HAP-1 (cell line): ENCODE measurements around the gene NDUFS6.

Experiments
- DNase-seq, 2 experiments: peaks; one replicate each; pipeline ENCODE4 v3.0.0-alpha.2; 2016 to 2020; ENCODE audit warnings: low spot score in 2 of 2
- H3K27me3 ChIP-seq: fragments of 250-450 bp; sonication (Bioruptor Pico); 2 replicates; pipeline ENCODE4 v1.5.1; 2020; ENCODE audit warnings: low read depth, mild to moderate bottlenecking, moderate library complexity
- H3K36me3 ChIP-seq: fragments of 250-450 bp; sonication (Bioruptor Pico); replicated peaks from 2 replicates; pipeline ENCODE4 v1.5.1; 2020; ENCODE audit warnings: mild to moderate bottlenecking
- H3K4me1 ChIP-seq: fragments of 250-450 bp; sonication (Bioruptor Pico); 2 replicates; pipeline ENCODE4 v1.5.1; 2020; ENCODE audit warnings: mild to moderate bottlenecking
- H3K4me3 ChIP-seq: fragments of 250-450 bp; sonication (Bioruptor Pico); 2 replicates; pipeline ENCODE4 v1.5.1; 2020; ENCODE audit warnings: mild to moderate bottlenecking, moderate library complexity
- H3K9me3 ChIP-seq: fragments of 250-450 bp; sonication (Bioruptor Pico); 2 replicates; pipeline ENCODE4 v1.5.1; 2020; ENCODE audit warnings: mild to moderate bottlenecking, moderate library complexity
- in situ Hi-C: fragments of 300-500 bp; cut with MboI; formaldehyde crosslinking; loops from 3 replicates; pipeline ENCODE4 v1.14.3; 2020; ENCODE audit warnings: low sequenced_read_pairs, inconsistent platforms, mixed read lengths

NDUFS6 gene

GRCh38 chr5:1852324-1852947 lies 51.2 kb downstream of the NDUFS6 start:
- Histone ChIP-seq H3K9me3 (no peaks in the 10 kb centered on the region), H3K4me1 (no peaks in the 10 kb centered on the region), H3K27me3 (0 out of 2 replicates have a peak, but pooled peaks cover 5% of the 10 kb centered on the region), H3K36me3 (no peaks in the 10 kb centered on the region), H3K4me3 (no peak overlapping the region)
- in situ Hi-C loops = no loop called here
- DNase-seq = no peak

GRCh38 chr5:1853531-1853930 lies 52.3 kb downstream of the NDUFS6 start:
- H3K4me3 ChIP-seq = no peak overlapping the region
- no peak for DNase-seq
- no peaks in the 10 kb centered on the region for H3K4me1 ChIP-seq
- in situ Hi-C loops = no loop called here
- no peaks in the 10 kb centered on the region for H3K36me3 ChIP-seq
- 0 out of 2 replicates have a peak, but pooled peaks cover 5% of the 10 kb centered on the region for H3K27me3 ChIP-seq
- H3K9me3 ChIP-seq = no peaks in the 10 kb centered on the region

GRCh38 chr5:1855075-1855474 lies 53.9 kb downstream of the NDUFS6 start:
- H3K36me3 ChIP-seq = no peaks in the 10 kb centered on the region
- H3K4me3 ChIP-seq = no peak overlapping the region
- H3K4me1 ChIP-seq = no peaks in the 10 kb centered on the region
- in situ Hi-C loops = no loop called here
- H3K27me3 ChIP-seq = 0 out of 2 replicates have a peak, but pooled peaks cover 5% of the 10 kb centered on the region
- no peak for DNase-seq
- H3K9me3 ChIP-seq = no peaks in the 10 kb centered on the region

GRCh38 chr5:1855596-1855995 lies 54.4 kb downstream of the NDUFS6 start:
- H3K27me3 ChIP-seq = 0 out of 2 replicates have a peak, but pooled peaks cover 5% of the 10 kb centered on the region
- in situ Hi-C loops = no loop called here
- no peaks in the 10 kb centered on the region for H3K9me3 ChIP-seq
- no peaks in the 10 kb centered on the region for H3K4me1 ChIP-seq
- no peak overlapping the region for H3K4me3 ChIP-seq
- H3K36me3 ChIP-seq = no peaks in the 10 kb centered on the region
- no peak for DNase-seq

- Histone ChIP-seq H3K36me3 (no peaks in the 10 kb centered on the region), H3K9me3 (no peaks in the 10 kb centered on the region), H3K27me3 (0 out of 2 replicates have a peak, but pooled peaks cover under 1% of the 10 kb centered on the region), H3K4me1 (no peaks in the 10 kb centered on the region), H3K4me3 (no peak overlapping the region)
- DNase-seq = no peak
- in situ Hi-C loops = no loop called here
Observed at GRCh38 chr5:1856596-1857255, 55.5 kb downstream of the NDUFS6 start.

GRCh38 chr5:1857256-1857600 lies 56.0 kb downstream of the NDUFS6 start:
- Histone ChIP-seq H3K9me3 (no peaks in the 10 kb centered on the region), H3K4me1 (no peaks in the 10 kb centered on the region), H3K36me3 (no peaks in the 10 kb centered on the region), H3K27me3 (no peaks in the 10 kb centered on the region), H3K4me3 (no peak overlapping the region)
- DNase-seq = no peak
- in situ Hi-C loops = no loop called here

GRCh38 chr5:1858436-1858835 lies 57.2 kb downstream of the NDUFS6 start:
- Histone ChIP-seq H3K36me3 (no peaks in the 10 kb centered on the region), H3K4me3 (no peak overlapping the region), H3K27me3 (no peaks in the 10 kb centered on the region), H3K9me3 (no peaks in the 10 kb centered on the region), H3K4me1 (no peaks in the 10 kb centered on the region)
- DNase-seq = no peak
- in situ Hi-C loops = no loop called here

- no peak for DNase-seq
- in situ Hi-C loops = no loop called here
Observed at GRCh38 chr5:1859099-1859498, 57.9 kb downstream of the NDUFS6 start.

GRCh38 chr5:1860021-1860610 lies 58.9 kb downstream of the NDUFS6 start:
- H3K9me3 ChIP-seq = no peaks in the 10 kb centered on the region
- H3K36me3 ChIP-seq = no peaks in the 10 kb centered on the region
- no peak overlapping the region for H3K4me3 ChIP-seq
- H3K4me1 ChIP-seq = no peaks in the 10 kb centered on the region
- in situ Hi-C loops = no loop called here
- 0 out of 2 replicates have a peak, but pooled peaks cover 2% of the 10 kb centered on the region for H3K27me3 ChIP-seq
- no peak for DNase-seq

More at GRCh38 chr5:1859099-1859498, 57.9 kb downstream of the NDUFS6 start:
- no peaks in the 10 kb centered on the region for H3K36me3 ChIP-seq
- H3K27me3 ChIP-seq = no peaks in the 10 kb centered on the region
- H3K4me1 ChIP-seq = no peaks in the 10 kb centered on the region
- no peak overlapping the region for H3K4me3 ChIP-seq
- no peaks in the 10 kb centered on the region for H3K9me3 ChIP-seq

GRCh38 chr5:1860949-1861348 lies 59.7 kb downstream of the NDUFS6 start:
- no peak for DNase-seq
- Histone ChIP-seq H3K27me3 (0 out of 2 replicates have a peak, but pooled peaks cover 2% of the 10 kb centered on the region), H3K9me3 (no peaks in the 10 kb centered on the region), H3K4me3 (no peak overlapping the region), H3K36me3 (no peaks in the 10 kb centered on the region), H3K4me1 (no peaks in the 10 kb centered on the region)
- in situ Hi-C loops = no loop called here

- in situ Hi-C loops = no loop called here
- no peaks in the 10 kb centered on the region for H3K36me3 ChIP-seq
- no peak overlapping the region for H3K4me3 ChIP-seq
- peaks cover 2% of the 10 kb centered on the region; the same call in 1 of the 2 replicates for H3K27me3 ChIP-seq
- no peaks in the 10 kb centered on the region for H3K9me3 ChIP-seq
- no peaks in the 10 kb centered on the region for H3K4me1 ChIP-seq
- no peak for DNase-seq
Observed at GRCh38 chr5:1864896-1865440, 63.8 kb downstream of the NDUFS6 start.

- Histone ChIP-seq H3K36me3 (no peaks in the 10 kb centered on the region), H3K27me3 (peaks cover 2% of the 10 kb centered on the region; the same call in 1 of the 2 replicates), H3K4me1 (no peaks in the 10 kb centered on the region), H3K4me3 (no peak overlapping the region), H3K9me3 (no peaks in the 10 kb centered on the region)
- no peak for DNase-seq
- in situ Hi-C loops = no loop called here
Observed at GRCh38 chr5:1865486-1865885, 64.3 kb downstream of the NDUFS6 start.
